ENCODE results near the gene MPG.

The MPG gene

GRCh38 chr16:78444-79150, 572 bp downstream of the MPG start:
- Mint-ChIP-seq H3K27me3 (ENCODE audit: low read depth) (peaks cover 13% of the 10 kb centered on the region), H3K9me3 (no peaks in the 10 kb centered on the region), H3K27ac (peak overlapping the region; percentile 82), H3K4me1 (ENCODE audit: low read depth) (peaks cover 18% of the 10 kb centered on the region), H3K4me3 (peak overlapping the region; percentile 90), H3K36me3 (ENCODE audit: low read depth) (peaks cover 8% of the 10 kb centered on the region)
- DNase-seq (ENCODE audit: low spot score), result no peak

GRCh38 chr16:79151-80054, 1.4 kb downstream of the MPG start:
- Mint-ChIP-seq H3K36me3 (ENCODE audit: low read depth) (peaks cover 13% of the 10 kb centered on the region), H3K27ac (peak overlapping the region; percentile 67), H3K27me3 (ENCODE audit: low read depth) (peaks cover 6% of the 10 kb centered on the region), H3K4me1 (ENCODE audit: low read depth) (peaks cover 24% of the 10 kb centered on the region), H3K4me3 (peak overlapping the region; percentile 90), H3K9me3 (no peaks in the 10 kb centered on the region)
- DNase-seq (ENCODE audit: low spot score), result no peak

- Mint-ChIP-seq H3K36me3 (ENCODE audit: low read depth) (peaks cover 23% of the 10 kb centered on the region), H3K27me3 (ENCODE audit: low read depth) (no peaks in the 10 kb centered on the region), H3K4me1 (ENCODE audit: low read depth) (peaks cover 21% of the 10 kb centered on the region), H3K9me3 (no peaks in the 10 kb centered on the region), H3K4me3 (no peak overlapping the region), H3K27ac (no peak overlapping the region)
- no peak for DNase-seq (ENCODE audit: low spot score)
These were observed 5.1 kb downstream of the MPG start for GRCh38 chr16:83060-83603.

- Mint-ChIP-seq H3K27ac (peak overlapping the region; percentile 84), H3K27me3 (ENCODE audit: low read depth) (no peaks in the 10 kb centered on the region), H3K4me1 (ENCODE audit: low read depth) (peaks cover 16% of the 10 kb centered on the region), H3K4me3 (peak overlapping the region; percentile 18), H3K36me3 (ENCODE audit: low read depth) (peaks cover 25% of the 10 kb centered on the region), H3K9me3 (no peaks in the 10 kb centered on the region)
- DNase-seq (ENCODE audit: low spot score), result no peak
These were observed 6.0 kb downstream of the MPG start for GRCh38 chr16:83781-84615.

GRCh38 chr16:84718-85406, 6.8 kb downstream of the MPG start:
- Mint-ChIP-seq H3K27ac (peak overlapping the region; percentile 84), H3K4me1 (ENCODE audit: low read depth) (peaks cover 15% of the 10 kb centered on the region), H3K27me3 (ENCODE audit: low read depth) (no peaks in the 10 kb centered on the region), H3K4me3 (no peak overlapping the region), H3K9me3 (no peaks in the 10 kb centered on the region), H3K36me3 (ENCODE audit: low read depth) (peaks cover 21% of the 10 kb centered on the region)
- DNase-seq (ENCODE audit: low spot score), result peak; percentile 78

- no peaks in the 10 kb centered on the region for H3K9me3 Mint-ChIP-seq
- H3K4me1 Mint-ChIP-seq (ENCODE audit: low read depth), result peaks cover 15% of the 10 kb centered on the region
- no peak overlapping the region for H3K4me3 Mint-ChIP-seq
- H3K27ac Mint-ChIP-seq, result peak overlapping the region; percentile 84
- H3K36me3 Mint-ChIP-seq (ENCODE audit: low read depth), result peaks cover 17% of the 10 kb centered on the region
- DNase-seq (ENCODE audit: low spot score), result no peak
- no peaks in the 10 kb centered on the region for H3K27me3 Mint-ChIP-seq (ENCODE audit: low read depth)
These were observed 7.4 kb downstream of the MPG start for GRCh38 chr16:85407-85782.

- H3K9me3 Mint-ChIP-seq, result no peaks in the 10 kb centered on the region
- no peak overlapping the region for H3K4me3 Mint-ChIP-seq
- peaks cover 15% of the 10 kb centered on the region for H3K4me1 Mint-ChIP-seq (ENCODE audit: low read depth)
- H3K27ac Mint-ChIP-seq, result no peak overlapping the region
- peaks cover 21% of the 10 kb centered on the region for H3K36me3 Mint-ChIP-seq (ENCODE audit: low read depth)
- no peaks in the 10 kb centered on the region for H3K27me3 Mint-ChIP-seq (ENCODE audit: low read depth)
- no peak for DNase-seq (ENCODE audit: low spot score)
These were observed 7.8 kb downstream of the MPG start for GRCh38 chr16:85865-86264.

- Mint-ChIP-seq H3K27ac (no peak overlapping the region), H3K27me3 (ENCODE audit: low read depth) (no peaks in the 10 kb centered on the region), H3K36me3 (ENCODE audit: low read depth) (peaks cover 21% of the 10 kb centered on the region), H3K4me3 (no peak overlapping the region), H3K4me1 (ENCODE audit: low read depth) (peaks cover 15% of the 10 kb centered on the region), H3K9me3 (no peaks in the 10 kb centered on the region)
- no peak for DNase-seq (ENCODE audit: low spot score)
These were observed 8.5 kb downstream of the MPG start for GRCh38 chr16:86483-86952.

GRCh38 chr16:88613-89012, 10.6 kb downstream of the MPG start:
- no peaks in the 10 kb centered on the region for H3K9me3 Mint-ChIP-seq
- H3K27me3 Mint-ChIP-seq (ENCODE audit: low read depth), result no peaks in the 10 kb centered on the region
- DNase-seq (ENCODE audit: low spot score), result no peak
- peaks cover 22% of the 10 kb centered on the region for H3K36me3 Mint-ChIP-seq (ENCODE audit: low read depth)
- no peak overlapping the region for H3K4me3 Mint-ChIP-seq
- peaks cover 13% of the 10 kb centered on the region for H3K4me1 Mint-ChIP-seq (ENCODE audit: low read depth)
- no peak overlapping the region for H3K27ac Mint-ChIP-seq

- Mint-ChIP-seq H3K36me3 (ENCODE audit: low read depth) (peaks cover 16% of the 10 kb centered on the region), H3K9me3 (no peaks in the 10 kb centered on the region), H3K27ac (no peak overlapping the region), H3K4me1 (ENCODE audit: low read depth) (peaks cover 5% of the 10 kb centered on the region), H3K4me3 (no peak overlapping the region), H3K27me3 (ENCODE audit: low read depth) (no peaks in the 10 kb centered on the region)
- DNase-seq (ENCODE audit: low spot score), result no peak
These were observed 11.6 kb downstream of the MPG start for GRCh38 chr16:89391-90302.

- Mint-ChIP-seq H3K27me3 (ENCODE audit: low read depth) (no peaks in the 10 kb centered on the region), H3K9me3 (no peaks in the 10 kb centered on the region), H3K4me1 (ENCODE audit: low read depth) (no peaks in the 10 kb centered on the region), H3K27ac (no peak overlapping the region), H3K36me3 (ENCODE audit: low read depth) (peaks cover 11% of the 10 kb centered on the region), H3K4me3 (no peak overlapping the region)
- no peak for DNase-seq (ENCODE audit: low spot score)
These were observed 13.5 kb downstream of the MPG start for GRCh38 chr16:91484-91883.
